ENCODE data around the gene OR2L13. TPM values are rescaled to one million over a fixed set of nuclear protein-coding genes. Genes with fewer than 3 reads are reported as not detected.

OR2L13 gene
- polyA plus RNA-seq, 1 experiment = not detected

- ChIA-PET CTCF (no interaction called here), POLR2A (no interaction called here)
- Histone ChIP-seq H3K9me3 (ENCODE audit: control insufficient read depth, insufficient read depth, low read length) (peaks cover 17% of the 10 kb centered on the region), H3K27me3 (ENCODE audit: control insufficient read depth, insufficient read depth, low read length) (no peaks in the 10 kb centered on the region), H3K4me3 (ENCODE audit: low read depth, low read length) (no peak overlapping the region), H3K27ac (ENCODE audit: low read depth, low read length) (no peak overlapping the region)
- TF ChIP-seq, protein P1, sequence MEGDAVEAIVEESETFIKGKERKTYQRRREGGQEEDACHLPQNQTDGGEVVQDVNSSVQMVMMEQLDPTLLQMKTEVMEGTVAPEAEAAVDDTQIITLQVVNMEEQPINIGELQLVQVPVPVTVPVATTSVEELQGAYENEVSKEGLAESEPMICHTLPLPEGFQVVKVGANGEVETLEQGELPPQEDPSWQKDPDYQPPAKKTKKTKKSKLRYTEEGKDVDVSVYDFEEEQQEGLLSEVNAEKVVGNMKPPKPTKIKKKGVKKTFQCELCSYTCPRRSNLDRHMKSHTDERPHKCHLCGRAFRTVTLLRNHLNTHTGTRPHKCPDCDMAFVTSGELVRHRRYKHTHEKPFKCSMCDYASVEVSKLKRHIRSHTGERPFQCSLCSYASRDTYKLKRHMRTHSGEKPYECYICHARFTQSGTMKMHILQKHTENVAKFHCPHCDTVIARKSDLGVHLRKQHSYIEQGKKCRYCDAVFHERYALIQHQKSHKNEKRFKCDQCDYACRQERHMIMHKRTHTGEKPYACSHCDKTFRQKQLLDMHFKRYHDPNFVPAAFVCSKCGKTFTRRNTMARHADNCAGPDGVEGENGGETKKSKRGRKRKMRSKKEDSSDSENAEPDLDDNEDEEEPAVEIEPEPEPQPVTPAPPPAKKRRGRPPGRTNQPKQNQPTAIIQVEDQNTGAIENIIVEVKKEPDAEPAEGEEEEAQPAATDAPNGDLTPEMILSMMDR (IDR thresholded peaks at IDR 0.05; ENCODE audit: low read depth, low read length) = no peak
- no peak for DNase-seq (ENCODE audit: low read depth, low spot score)
Measured at GRCh38 chr1:248111157-248111556, 16.2 kb downstream of the OR2L13 start.

GRCh38 chr1:248114890-248115289 is 19.9 kb downstream of the OR2L13 start:
- no peak overlapping the region for H3K4me3 ChIP-seq (ENCODE audit: low read depth, low read length)
- no peak overlapping the region for H3K27ac ChIP-seq (ENCODE audit: low read depth, low read length)
- ChIA-PET POLR2A (no interaction called here), CTCF (no interaction called here)
- peaks cover 21% of the 10 kb centered on the region for H3K9me3 ChIP-seq (ENCODE audit: control insufficient read depth, insufficient read depth, low read length)
- H3K27me3 ChIP-seq (ENCODE audit: control insufficient read depth, insufficient read depth, low read length) = no peaks in the 10 kb centered on the region
- no peak for DNase-seq (ENCODE audit: low read depth, low spot score)
- TF ChIP-seq, protein P1 (IDR thresholded peaks at IDR 0.05; ENCODE audit: low read depth, low read length) = no peak

- no peak overlapping the region for H3K27ac ChIP-seq (ENCODE audit: low read depth, low read length)
- CTCF ChIA-PET = no interaction called here
Measured at GRCh38 chr1:248127653-248128052, 32.7 kb downstream of the OR2L13 start.

GRCh38 chr1:248136811-248137210 is 41.8 kb downstream of the OR2L13 start:
- Histone ChIP-seq H3K4me3 (ENCODE audit: low read depth, low read length) (no peak overlapping the region), H3K27ac (ENCODE audit: low read depth, low read length) (no peak overlapping the region), H3K27me3 (ENCODE audit: control insufficient read depth, insufficient read depth, low read length) (no peaks in the 10 kb centered on the region), H3K9me3 (ENCODE audit: control insufficient read depth, insufficient read depth, low read length) (peaks cover 6% of the 10 kb centered on the region)
- DNase-seq (ENCODE audit: low read depth, low spot score) = no peak
- ChIA-PET POLR2A (no interaction called here), CTCF (no interaction called here)
- TF ChIP-seq, protein P1 (IDR thresholded peaks at IDR 0.05; ENCODE audit: low read depth, low read length) = no peak

More at GRCh38 chr1:248127653-248128052, 32.7 kb downstream of the OR2L13 start:
- Histone ChIP-seq H3K4me3 (ENCODE audit: low read depth, low read length) (no peak overlapping the region), H3K27me3 (ENCODE audit: control insufficient read depth, insufficient read depth, low read length) (no peaks in the 10 kb centered on the region), H3K9me3 (ENCODE audit: control insufficient read depth, insufficient read depth, low read length) (peaks cover 26% of the 10 kb centered on the region)
- POLR2A ChIA-PET = no interaction called here
- DNase-seq (ENCODE audit: low read depth, low spot score) = no peak
- TF ChIP-seq, protein P1 (IDR thresholded peaks at IDR 0.05; ENCODE audit: low read depth, low read length) = no peak

GRCh38 chr1:248140846-248141245 is 45.9 kb downstream of the OR2L13 start:
- Histone ChIP-seq H3K4me3 (ENCODE audit: low read depth, low read length) (no peak overlapping the region), H3K27me3 (ENCODE audit: control insufficient read depth, insufficient read depth, low read length) (no peaks in the 10 kb centered on the region), H3K27ac (ENCODE audit: low read depth, low read length) (no peak overlapping the region), H3K9me3 (ENCODE audit: control insufficient read depth, insufficient read depth, low read length) (peaks cover 10% of the 10 kb centered on the region)
- DNase-seq (ENCODE audit: low read depth, low spot score) = no peak
- POLR2A ChIA-PET = no interaction called here
- CTCF ChIA-PET = no interaction called here
- TF ChIP-seq, protein P1 (IDR thresholded peaks at IDR 0.05; ENCODE audit: low read depth, low read length) = no peak
